ENCODE data around the gene COA1. TPM values are rescaled to one million over a fixed set of nuclear protein-coding genes. Genes with fewer than 3 reads are reported as not detected.

COA1 gene
- polyA plus RNA-seq, 3 donors from 2014 or later: 48.2 to 99.7 (median 77.1) TPM

DNA sequence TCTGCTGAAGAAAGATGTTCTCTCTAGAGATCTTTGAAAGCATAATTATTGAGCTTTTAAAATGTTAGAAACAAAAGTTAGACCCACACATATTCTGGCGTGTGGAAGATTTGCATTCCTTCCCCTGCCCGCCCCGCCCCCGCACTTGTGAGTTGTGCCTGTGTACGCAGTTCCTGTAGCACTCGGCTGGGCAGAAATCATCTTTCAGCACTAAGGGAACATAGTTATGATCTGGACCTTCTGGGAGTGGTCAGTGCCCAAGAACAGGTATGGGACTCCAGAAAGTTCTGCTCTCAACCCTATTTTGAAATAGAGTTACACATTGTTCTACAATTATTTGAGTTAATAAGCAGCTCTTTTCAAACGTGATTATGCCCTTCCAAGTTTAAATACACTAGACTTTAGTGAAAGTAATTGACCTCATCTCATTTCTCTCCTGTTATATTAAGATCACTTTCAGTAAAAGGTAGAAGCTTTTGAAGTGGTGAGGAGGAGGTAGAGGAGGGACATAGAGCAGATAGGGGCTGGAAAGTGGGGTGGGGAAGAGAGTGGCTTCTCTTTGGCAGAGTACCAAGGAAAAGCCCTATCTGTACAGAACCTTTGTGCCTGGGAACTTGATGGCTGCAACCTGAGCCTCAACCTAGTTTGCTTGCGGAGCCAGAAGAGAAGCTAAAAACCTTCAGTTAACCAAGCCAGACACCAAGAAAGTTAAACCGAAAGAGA is 34.9 kb upstream of the COA1 start:
- Mint-ChIP-seq H3K4me3 (no peak overlapping the region), H3K9me3 (no peaks in the 10 kb centered on the region), H3K27me3 (ENCODE audit: low read depth in 3 of 3) (peaks cover 0 to 2% (median 0%) of the 10 kb centered on the region in 3 donors), H3K36me3 (no peaks in the 10 kb centered on the region), H3K4me1 (peaks cover 18 to 24% of the 10 kb centered on the region in 2 donors), H3K27ac (no peak overlapping the region)
- no peak for DNase-seq

DNA sequence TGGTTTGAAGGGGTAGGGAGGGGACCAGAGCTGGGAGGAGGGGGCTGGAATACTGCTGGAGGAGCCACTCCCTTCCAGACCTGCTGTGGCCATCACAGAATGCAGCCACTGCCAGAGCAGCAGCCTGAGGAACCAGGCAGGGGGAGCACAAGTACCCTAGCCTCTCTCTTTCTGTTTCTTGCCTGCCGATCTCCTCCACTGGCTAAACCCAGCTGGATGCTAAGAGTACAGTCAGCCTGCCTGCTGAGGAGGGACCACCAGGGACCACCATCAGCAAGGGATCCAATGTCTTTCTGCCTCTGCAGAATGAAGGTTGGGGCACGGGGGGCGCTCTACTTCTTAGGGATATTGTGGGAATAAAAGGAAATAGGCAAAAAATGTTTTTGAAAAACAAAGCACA is 33.9 kb upstream of the COA1 start:
- DNase-seq: no peak
- Mint-ChIP-seq H3K36me3 (no peaks in the 10 kb centered on the region), H3K4me1 (peaks cover 18 to 26% of the 10 kb centered on the region in 2 donors), H3K27ac (no peak overlapping the region), H3K9me3 (no peaks in the 10 kb centered on the region), H3K4me3 (no peak overlapping the region), H3K27me3 (ENCODE audit: low read depth in 3 of 3) (peaks cover 0 to 3% (median 2%) of the 10 kb centered on the region in 3 donors)

DNA sequence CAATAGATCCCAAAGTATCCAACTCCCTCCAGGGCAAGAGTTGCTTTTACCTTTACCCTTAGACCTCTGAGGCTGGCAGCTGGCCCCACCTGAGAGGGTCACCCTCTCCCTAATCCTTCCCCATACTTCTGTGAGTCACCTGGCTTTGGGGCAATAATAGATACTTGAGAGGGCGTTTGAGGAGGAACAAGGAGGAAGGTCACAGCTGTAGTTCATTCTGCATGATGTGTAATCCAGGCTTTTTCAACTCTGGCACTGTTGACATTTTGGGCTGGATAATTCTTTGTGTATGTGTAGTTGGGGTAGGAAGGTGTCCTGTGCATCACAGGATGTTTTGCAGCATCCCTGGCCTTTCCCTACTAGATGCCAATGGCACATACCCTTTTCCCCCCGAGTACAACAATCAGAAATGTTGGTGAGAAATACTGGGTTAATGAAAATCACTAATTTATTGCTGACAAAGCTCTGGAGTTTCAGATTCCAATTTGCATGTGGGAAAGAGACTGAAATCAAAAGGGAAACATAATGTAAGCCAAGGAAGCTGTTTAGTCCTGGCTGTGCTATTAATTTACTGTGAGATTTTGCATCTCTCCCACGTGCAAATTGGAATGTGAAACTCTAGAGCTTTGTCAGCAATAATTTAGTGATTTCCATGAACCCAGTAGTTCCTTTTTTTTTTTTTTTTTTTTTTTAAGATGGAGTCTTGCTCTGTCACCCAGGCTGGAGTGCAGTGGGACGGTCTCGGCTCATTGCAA is 32.8 kb upstream of the COA1 start:
- H3K27me3 Mint-ChIP-seq (ENCODE audit: low read depth in 3 of 3): peaks cover 2 to 4% (median 2%) of the 10 kb centered on the region in 3 donors
- no peaks in the 10 kb centered on the region for H3K9me3 Mint-ChIP-seq
- no peak overlapping the region for H3K27ac Mint-ChIP-seq
- H3K4me3 Mint-ChIP-seq: no peak overlapping the region
- no peaks in the 10 kb centered on the region for H3K36me3 Mint-ChIP-seq
- DNase-seq: no peak
- H3K4me1 Mint-ChIP-seq: peaks cover 27 to 36% of the 10 kb centered on the region in 2 donors

DNA sequence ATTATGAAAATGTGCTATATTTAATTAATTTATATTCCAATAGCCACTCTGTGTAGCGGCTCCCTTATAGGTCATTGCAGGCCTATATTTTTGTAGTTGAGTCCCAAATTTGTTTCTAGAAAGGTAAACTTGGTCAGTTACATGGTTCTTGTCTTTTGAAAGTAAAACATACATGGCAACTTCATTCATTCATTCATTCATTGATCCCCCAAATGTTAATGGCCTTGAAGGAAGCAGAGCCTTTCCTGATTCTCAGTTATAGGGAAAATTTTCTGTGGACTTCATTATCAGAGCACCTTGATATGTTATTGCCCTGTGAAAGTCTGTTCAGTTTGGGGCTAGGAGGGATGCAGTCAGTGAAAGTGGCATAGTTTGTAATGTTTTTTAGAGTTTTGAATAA is 32.1 kb upstream of the COA1 start:
- Mint-ChIP-seq H3K4me3 (no peak overlapping the region), H3K27ac (no peak overlapping the region), H3K36me3 (no peaks in the 10 kb centered on the region), H3K27me3 (ENCODE audit: low read depth in 3 of 3) (peaks cover 2 to 4% (median 2%) of the 10 kb centered on the region in 3 donors), H3K4me1 (peaks cover 28 to 36% of the 10 kb centered on the region in 2 donors), H3K9me3 (no peaks in the 10 kb centered on the region)
- no peak for DNase-seq

DNA sequence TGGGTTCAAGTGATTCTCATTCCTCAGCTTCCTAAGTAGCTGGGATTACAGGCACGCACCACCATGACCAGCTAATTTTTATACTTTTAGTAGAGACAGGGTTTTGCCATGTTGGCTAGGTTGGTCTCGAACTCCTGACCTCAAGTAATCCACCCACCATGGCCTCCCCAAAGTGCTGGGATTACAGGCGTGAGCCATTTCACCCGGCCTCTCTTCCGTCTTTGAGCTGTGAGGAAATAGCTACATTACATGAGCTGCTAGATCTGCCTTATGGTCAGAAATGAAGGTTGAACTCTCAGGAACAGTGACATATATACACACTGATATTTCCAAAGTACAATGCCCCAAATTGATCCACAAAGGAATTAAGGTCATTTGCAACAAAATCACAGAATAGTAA is 31.5 kb upstream of the COA1 start:
- Mint-ChIP-seq H3K27me3 (ENCODE audit: low read depth in 3 of 3) (peaks cover 2 to 4% (median 2%) of the 10 kb centered on the region in 3 donors), H3K4me1 (peaks cover 28 to 36% of the 10 kb centered on the region in 2 donors), H3K4me3 (no peak overlapping the region), H3K9me3 (no peaks in the 10 kb centered on the region), H3K27ac (no peak overlapping the region), H3K36me3 (no peaks in the 10 kb centered on the region)
- DNase-seq: no peak

DNA sequence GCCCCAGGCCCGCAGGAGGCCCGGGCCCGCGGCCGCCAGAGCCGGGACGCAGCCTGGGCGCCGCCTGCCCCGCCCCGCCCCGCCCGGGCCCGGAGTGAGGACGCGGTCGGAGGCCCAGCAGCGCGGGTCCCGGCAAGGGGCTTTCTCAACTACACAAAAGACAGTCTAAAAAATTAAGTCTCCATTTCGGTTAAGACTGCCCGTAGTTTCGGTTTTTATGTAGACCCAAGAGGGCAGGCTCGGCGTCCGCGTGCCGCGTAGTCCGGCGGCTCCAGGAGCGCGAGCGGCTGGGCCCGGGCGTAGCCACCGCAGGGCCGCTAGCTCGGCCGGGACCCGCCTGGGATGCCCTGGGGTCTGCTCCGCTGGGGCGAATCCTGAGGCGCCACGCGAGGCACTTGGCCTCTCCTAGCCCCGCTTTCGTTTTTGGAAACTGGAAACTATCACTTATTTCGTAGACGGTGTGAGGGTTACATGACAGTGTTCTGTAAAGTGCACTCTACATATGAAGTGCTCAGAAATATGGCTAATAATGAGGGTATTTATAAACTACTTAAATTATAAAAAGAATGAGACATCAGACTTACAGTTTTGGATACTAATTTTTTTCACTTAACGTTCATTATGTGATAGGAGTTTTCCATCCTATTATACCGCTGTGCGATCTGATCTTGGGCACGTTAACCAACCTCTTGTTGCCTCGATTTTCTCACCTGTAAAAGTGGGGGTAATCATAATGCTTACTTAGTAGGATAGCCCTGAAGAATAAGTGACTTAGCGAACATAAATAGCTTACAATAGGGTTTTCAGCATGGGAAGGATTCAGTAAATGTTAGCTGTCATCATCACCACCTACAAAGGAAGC is 29.7 kb upstream of the COA1 start:
- Mint-ChIP-seq H3K9me3 (no peaks in the 10 kb centered on the region), H3K4me3 (peak overlapping the region; percentile 88 to 93 (median 90)), H3K36me3 (no peaks in the 10 kb centered on the region), H3K4me1 (peaks cover 21 to 26% of the 10 kb centered on the region in 2 donors), H3K27ac (peak overlapping the region in 5 of 6 donors; percentile 68 to 90 (median 89)), H3K27me3 (ENCODE audit: low read depth in 3 of 3) (peaks cover 2 to 4% (median 2%) of the 10 kb centered on the region in 3 donors)
- peak; percentile 67 for DNase-seq

DNA sequence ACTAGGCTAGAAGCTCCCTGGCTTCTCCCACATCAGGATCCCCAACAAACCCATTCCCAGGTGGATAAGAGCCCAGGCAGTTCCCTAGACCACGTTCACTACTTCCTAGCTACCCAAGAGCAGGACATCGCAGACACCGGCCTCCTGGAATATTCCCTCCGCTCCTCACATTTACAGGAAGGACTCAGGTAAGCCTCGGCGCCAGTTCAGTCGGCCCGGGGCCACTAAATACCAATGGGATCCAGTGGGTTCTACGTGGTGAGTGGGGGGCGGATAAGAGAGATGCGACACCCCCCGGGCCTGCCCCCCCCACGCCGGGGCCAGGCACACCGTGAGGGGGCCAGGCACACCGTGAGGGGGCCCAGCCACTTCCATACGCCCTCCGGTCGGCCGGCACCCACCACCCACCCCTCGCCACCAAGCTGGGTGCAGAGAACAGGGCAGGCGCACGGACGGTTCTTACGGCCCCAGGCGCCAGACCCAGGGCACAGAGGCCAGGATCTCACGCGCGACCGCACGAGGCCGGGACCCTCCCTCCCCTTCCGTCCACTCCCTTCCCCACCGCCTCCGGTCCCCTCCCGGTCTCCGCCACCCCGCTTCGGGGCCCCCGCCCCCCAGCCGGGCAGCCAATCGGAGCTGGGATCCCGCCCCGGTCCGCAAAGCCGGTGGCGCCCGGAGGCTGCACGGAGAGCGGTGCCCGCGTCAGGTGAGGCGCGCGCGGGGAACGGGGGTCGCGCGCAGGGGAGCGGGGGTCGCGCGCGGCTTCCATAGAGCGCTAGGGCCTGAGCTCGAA is 28.9 kb upstream of the COA1 start, which contains the start of gene BLVRA:
BLVRA (plus strand) TSS at position 652 of the 793 bp plus-strand sequence. CDS start 12,479 bp downstream, outside the sequence.
- no peaks in the 10 kb centered on the region for H3K9me3 Mint-ChIP-seq
- H3K27ac Mint-ChIP-seq: peak within 1 kb of the TSS in 5 of 6 donors; percentile 68 to 90 (median 89)
- DNase-seq: peak; percentile 67 to 72 (median 70)
- no peaks in the 10 kb centered on the region for H3K36me3 Mint-ChIP-seq
- peaks cover 19 to 24% of the 10 kb centered on the region in 2 donors for H3K4me1 Mint-ChIP-seq
- peak within 1 kb of the TSS; percentile 88 to 93 (median 90) for H3K4me3 Mint-ChIP-seq
- H3K27me3 Mint-ChIP-seq (ENCODE audit: low read depth in 3 of 3): peaks cover 2 to 4% (median 4%) of the 10 kb centered on the region in 3 donors

DNA sequence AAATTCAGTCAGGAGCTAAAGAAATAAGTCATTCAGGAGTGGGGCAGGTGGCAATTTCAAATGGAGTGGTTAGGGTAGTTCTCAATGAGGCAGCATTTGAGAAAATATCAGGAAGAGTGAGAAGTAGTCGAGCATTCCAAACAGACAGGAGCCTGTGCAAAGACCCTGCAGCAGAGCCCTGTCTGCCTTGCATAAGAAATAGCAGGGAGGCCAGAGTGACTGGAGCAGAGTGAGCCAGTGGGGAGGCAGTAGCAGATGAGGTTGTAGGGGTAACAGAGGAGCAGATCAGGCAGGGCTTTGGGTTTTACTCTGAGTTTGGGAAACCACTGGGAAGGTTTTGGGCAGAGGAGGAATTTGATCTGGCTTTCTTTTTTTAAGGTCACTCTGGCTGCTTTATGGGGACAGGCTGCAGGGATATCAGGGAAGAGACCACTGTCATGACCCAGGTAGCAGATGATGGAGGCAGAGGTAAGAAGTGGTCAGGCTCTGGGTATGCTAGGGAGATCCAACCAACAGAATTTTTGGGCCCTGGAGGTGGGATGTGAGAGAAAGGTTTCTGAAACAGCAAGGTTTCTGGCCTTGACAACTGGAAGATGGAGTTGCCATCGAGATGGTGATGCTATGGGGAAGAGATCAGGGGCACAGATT is 27.9 kb upstream of the COA1 start:
- H3K4me3 Mint-ChIP-seq: peak overlapping the region; percentile 62 to 86 (median 81)
- H3K27me3 Mint-ChIP-seq (ENCODE audit: low read depth in 3 of 3): peaks cover 2 to 4% (median 4%) of the 10 kb centered on the region in 3 donors
- H3K27ac Mint-ChIP-seq: peak overlapping the region in 5 of 6 donors; percentile 42 to 82 (median 73)
- no peaks in the 10 kb centered on the region for H3K36me3 Mint-ChIP-seq
- H3K9me3 Mint-ChIP-seq: no peaks in the 10 kb centered on the region
- no peak for DNase-seq
- H3K4me1 Mint-ChIP-seq: peaks cover 18 to 24% of the 10 kb centered on the region in 2 donors

DNA sequence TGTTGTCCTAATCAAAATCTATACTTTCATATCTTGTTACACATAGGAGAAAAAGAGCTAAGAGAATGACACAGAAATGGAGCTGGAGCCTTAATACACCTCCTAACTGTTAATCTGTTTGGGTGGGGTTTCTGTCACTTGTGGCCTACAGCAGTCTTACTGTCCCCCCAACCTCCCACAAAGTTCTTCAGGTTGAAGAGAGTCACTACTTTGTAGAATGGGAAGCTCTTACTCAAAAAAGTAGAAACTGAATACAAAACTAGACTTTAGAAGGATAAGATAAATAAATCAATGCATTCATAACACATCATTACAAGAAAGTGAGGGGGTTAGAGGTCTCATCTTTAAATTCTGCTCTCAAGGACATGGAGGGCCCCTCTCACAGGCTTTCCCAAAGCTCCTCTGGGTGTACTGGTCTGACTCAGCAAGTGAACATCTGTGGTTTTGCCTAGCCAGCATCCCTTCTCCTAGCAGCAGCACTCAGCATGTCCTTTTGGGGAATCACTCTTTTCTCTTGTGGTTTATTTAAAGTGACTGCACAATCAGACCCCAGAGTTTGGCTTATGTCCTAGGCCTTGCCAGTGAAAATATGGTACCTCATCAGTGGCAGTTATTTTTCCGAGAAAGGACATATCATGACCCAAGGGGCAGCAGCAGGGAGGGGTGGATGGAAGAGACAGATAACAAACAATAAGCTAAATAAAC is 27.2 kb upstream of the COA1 start:
- H3K9me3 Mint-ChIP-seq: no peaks in the 10 kb centered on the region
- no peaks in the 10 kb centered on the region for H3K36me3 Mint-ChIP-seq
- peaks cover 18 to 24% of the 10 kb centered on the region in 2 donors for H3K4me1 Mint-ChIP-seq

DNA sequence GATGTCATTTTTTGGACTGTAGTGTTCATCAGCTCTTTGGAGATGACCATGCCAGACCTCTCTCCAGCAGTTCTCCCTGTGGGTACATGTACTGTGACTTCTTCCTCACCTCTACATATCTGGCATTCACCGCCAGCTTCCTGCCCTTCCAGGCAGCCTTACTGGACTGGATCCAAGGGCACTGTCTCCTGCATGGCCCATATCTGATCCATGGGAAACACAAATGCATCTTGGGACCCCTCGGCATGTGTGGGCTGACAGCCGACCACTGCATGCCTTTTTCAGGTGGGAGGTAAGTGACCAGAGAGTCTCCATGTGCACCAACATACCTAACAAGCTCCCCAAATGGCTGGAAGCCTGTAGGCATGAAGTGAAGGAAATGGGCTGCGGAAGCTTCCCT is 25.3 kb upstream of the COA1 start:
- H3K4me1 Mint-ChIP-seq: peaks cover 14 to 16% of the 10 kb centered on the region in 2 donors
- no peak for DNase-seq
- no peak overlapping the region for H3K27ac Mint-ChIP-seq
- H3K4me3 Mint-ChIP-seq: no peak overlapping the region
- H3K9me3 Mint-ChIP-seq: no peaks in the 10 kb centered on the region
- peaks cover 2 to 4% (median 4%) of the 10 kb centered on the region in 3 donors for H3K27me3 Mint-ChIP-seq (ENCODE audit: low read depth in 3 of 3)
- H3K36me3 Mint-ChIP-seq: no peaks in the 10 kb centered on the region

More for the DNA sequence above, 27.2 kb upstream of the COA1 start:
- no peak for DNase-seq
- H3K27me3 Mint-ChIP-seq (ENCODE audit: low read depth in 3 of 3): peaks cover 2 to 4% (median 4%) of the 10 kb centered on the region in 3 donors
- H3K27ac Mint-ChIP-seq: peak overlapping the region in 3 of 6 donors; percentile 42 to 77 (median 73)
- peak overlapping the region; percentile 62 to 86 (median 81) for H3K4me3 Mint-ChIP-seq

DNA sequence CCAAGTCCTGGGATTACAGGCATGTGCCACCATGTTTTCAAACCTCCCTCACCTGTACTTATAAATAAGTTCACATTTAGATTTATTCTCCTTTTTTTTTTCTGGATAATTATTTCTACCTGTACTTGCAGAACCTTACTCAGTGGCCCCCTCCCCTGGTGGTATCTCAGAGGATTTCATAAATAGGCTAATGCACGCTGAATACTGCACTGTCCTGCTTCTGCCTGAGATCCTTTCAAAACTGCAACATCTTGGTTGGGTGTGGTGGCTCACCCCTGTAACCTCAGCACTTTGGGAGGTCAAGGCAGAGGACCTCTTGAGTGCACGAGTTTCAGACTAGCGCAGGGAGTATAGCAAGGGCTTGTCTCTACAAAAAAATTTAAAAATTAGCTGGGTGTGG is 24.5 kb upstream of the COA1 start:
- H3K4me1 Mint-ChIP-seq: peaks cover 10% of the 10 kb centered on the region in 2 donors
- H3K36me3 Mint-ChIP-seq: no peaks in the 10 kb centered on the region
- H3K9me3 Mint-ChIP-seq: no peaks in the 10 kb centered on the region
- DNase-seq: no peak
- H3K4me3 Mint-ChIP-seq: no peak overlapping the region
- no peak overlapping the region for H3K27ac Mint-ChIP-seq
- peaks cover 0 to 4% (median 1%) of the 10 kb centered on the region in 3 donors for H3K27me3 Mint-ChIP-seq (ENCODE audit: low read depth in 3 of 3)

DNA sequence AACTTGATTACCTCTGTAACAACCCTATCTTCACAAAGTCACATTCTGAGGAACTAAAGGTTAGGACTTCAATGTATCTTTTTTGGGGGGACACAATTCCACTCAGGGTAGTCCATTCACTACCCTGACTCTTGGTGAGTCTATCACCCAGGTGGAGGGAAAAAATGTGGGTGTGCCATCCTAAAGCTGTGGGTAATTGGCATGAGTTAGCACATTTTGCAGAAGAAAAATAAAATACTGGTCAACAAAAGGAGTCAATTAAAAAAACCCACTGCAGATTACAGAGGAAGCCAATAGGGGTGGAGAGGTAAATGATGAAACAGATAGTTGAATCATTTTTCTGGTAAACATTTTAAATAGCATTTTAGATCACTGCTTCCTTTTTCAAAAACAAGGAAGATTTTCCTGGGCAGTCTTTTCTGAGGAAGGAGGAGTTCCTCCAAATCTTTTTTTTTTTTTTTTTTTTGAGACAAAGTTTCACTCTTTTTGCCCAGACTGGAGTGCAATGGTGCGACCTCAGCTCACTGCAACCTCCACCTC is 24.0 kb upstream of the COA1 start:
- no peak for DNase-seq
- Mint-ChIP-seq H3K4me1 (peaks cover 10% of the 10 kb centered on the region in 2 donors), H3K4me3 (no peak overlapping the region), H3K36me3 (no peaks in the 10 kb centered on the region), H3K9me3 (no peaks in the 10 kb centered on the region), H3K27me3 (ENCODE audit: low read depth in 3 of 3) (peaks cover 0 to 4% (median 1%) of the 10 kb centered on the region in 3 donors), H3K27ac (no peak overlapping the region)

All from immature natural killer cell (primary cell).